Bronchial epithelial cell (primary cell): Measurements from ENCODE around the gene PHAF1. TPM values are rescaled to one million over a fixed set of nuclear protein-coding genes. Genes with fewer than 3 reads are reported as not detected.

Experiments
- DNase-seq: peaks from one replicate; pipeline ENCODE4 v3.0.0-alpha.2; 2010; ENCODE audit warnings: low read depth
- FAIRE-seq: peaks from 2 replicates; lab custom pipeline; 2011; peaks lifted over from hg19 to GRCh38; lab: Jason Lieb, UNC
- H3K27me3 ChIP-seq: 2 replicates; pipeline ENCODE4 v1.5.1; 2011; ENCODE audit warnings: low read length; ENCODE audit not compliant: control insufficient read depth, insufficient read depth
- H3K36me3 ChIP-seq: 2 replicates; pipeline ENCODE4 v1.5.1; 2011; ENCODE audit warnings: low read length; ENCODE audit not compliant: control insufficient read depth, insufficient read depth
- H3K4me3 ChIP-seq: 2 replicates; pipeline ENCODE4 v1.5.1; 2011; ENCODE audit warnings: mild to moderate bottlenecking, low read depth, low read length, control low read depth
- total RNA-seq: library from RNA; depleted of rRNA; stranded (reverse); fragments of >200 nt; gene quantifications from 2 replicates; pipeline ENCODE4 v1.2.1, GENCODE V29; 2014
- TF ChIP-seq, protein P1 (sequence below): IDR thresholded peaks from 2 replicates; pipeline ENCODE4 v1.5.1; 2011; ENCODE audit warnings: mild to moderate bottlenecking, moderate library complexity, low read length, control low read depth, inconsistent platforms; ENCODE audit not compliant: insufficient read depth, severe bottlenecking

PHAF1 gene
- total RNA-seq, 1 donor from 2014 or later: 7.6 TPM

GRCh38 chr16:67154578-67155294 lies 45.0 kb downstream of the PHAF1 start:
- no peak for DNase-seq
- no peaks in the 10 kb centered on the region for H3K36me3 ChIP-seq
- FAIRE-seq: no peak
- no peaks in the 10 kb centered on the region for H3K27me3 ChIP-seq
- TF ChIP-seq, protein P1, sequence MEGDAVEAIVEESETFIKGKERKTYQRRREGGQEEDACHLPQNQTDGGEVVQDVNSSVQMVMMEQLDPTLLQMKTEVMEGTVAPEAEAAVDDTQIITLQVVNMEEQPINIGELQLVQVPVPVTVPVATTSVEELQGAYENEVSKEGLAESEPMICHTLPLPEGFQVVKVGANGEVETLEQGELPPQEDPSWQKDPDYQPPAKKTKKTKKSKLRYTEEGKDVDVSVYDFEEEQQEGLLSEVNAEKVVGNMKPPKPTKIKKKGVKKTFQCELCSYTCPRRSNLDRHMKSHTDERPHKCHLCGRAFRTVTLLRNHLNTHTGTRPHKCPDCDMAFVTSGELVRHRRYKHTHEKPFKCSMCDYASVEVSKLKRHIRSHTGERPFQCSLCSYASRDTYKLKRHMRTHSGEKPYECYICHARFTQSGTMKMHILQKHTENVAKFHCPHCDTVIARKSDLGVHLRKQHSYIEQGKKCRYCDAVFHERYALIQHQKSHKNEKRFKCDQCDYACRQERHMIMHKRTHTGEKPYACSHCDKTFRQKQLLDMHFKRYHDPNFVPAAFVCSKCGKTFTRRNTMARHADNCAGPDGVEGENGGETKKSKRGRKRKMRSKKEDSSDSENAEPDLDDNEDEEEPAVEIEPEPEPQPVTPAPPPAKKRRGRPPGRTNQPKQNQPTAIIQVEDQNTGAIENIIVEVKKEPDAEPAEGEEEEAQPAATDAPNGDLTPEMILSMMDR: no peak
- H3K4me3 ChIP-seq: no peak overlapping the region

DNA sequence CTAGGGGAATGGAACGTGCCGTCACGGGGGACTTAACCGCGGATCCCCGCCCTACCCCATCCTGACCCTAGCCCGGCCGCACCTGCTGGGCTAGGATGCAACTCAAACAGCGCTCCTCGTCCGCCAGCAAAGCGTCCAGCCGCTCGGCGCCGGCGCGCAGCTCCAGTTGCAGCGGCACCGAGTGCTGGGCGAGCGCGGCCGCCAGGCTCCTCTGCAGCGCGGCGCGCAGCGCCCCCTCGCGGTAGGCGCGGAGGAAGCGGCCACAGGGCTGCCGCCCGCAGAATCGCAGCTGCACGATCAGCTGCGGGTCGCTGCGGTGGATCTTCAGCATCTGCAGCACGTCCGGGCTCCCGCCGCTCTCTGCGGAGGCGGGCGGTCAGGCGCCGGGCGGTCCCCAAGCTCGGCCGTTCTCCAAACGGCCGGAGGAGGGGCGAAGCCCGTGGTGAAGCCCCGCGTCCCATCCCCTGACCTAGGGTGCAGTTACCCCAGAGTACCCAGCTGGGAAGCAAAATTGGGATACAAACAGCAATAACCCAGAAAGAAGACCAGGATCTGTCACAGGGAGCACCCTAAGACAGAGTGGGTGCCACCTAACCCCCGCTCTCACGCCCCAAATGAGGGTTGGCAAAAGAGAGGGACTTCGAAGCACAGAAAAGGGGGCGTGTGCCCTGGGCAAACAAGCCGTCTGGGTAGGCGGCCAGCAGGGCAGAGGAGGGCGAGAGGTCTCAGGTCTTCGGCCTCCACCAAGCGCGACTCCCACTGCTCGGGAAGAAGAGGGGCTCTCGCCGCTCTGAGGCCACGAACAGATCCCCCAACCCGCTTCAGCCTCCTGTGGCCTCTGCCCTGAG lies 45.8 kb downstream of the PHAF1 start:
- FAIRE-seq (no peak), DNase-seq (peak; percentile 46)
- Histone ChIP-seq H3K36me3 (no peaks in the 10 kb centered on the region), H3K27me3 (no peaks in the 10 kb centered on the region), H3K4me3 (no peak overlapping the region)
- TF ChIP-seq, protein P1: peak; percentile 94

GRCh38 chr16:67156143-67156844 lies 46.6 kb downstream of the PHAF1 start:
- H3K4me3 ChIP-seq: no peak overlapping the region
- H3K36me3 ChIP-seq: no peaks in the 10 kb centered on the region
- TF ChIP-seq, protein P1: no peak
- DNase-seq (no peak), FAIRE-seq (no peak)
- H3K27me3 ChIP-seq: no peaks in the 10 kb centered on the region

DNA sequence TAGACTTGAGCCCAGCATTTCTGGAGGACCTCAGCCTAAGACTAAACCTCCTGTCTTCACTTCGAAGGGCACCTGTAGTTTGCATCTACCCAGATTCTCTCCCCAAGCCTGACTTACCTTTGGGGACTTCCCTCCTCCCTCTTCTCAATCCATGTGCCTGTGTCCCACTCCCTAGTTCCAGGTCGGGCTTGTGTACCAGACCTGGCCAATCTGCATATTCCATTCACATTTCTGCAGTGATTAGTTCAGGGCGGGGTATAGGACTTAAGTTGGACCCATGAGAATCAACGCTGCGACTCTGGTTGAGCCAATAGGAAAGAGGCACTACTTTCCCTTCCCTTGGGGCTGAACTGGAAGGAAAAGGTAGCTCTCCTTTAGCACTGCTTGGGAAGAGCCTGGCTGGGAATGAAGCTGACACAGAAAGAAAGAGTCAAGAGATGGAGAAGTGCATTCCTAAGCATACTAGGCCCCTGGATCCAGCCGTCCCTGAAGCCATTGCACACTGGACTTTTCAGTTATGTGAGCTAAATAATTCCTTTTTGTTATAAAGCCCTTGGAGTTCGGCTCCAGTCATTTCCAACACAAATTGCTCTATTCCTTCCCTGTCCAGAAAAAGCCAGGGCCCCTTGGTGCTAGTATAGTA lies 47.5 kb downstream of the PHAF1 start:
- Histone ChIP-seq H3K27me3 (no peaks in the 10 kb centered on the region), H3K36me3 (peaks cover 2% of the 10 kb centered on the region), H3K4me3 (no peak overlapping the region)
- DNase-seq (no peak), FAIRE-seq (no peak)
- TF ChIP-seq, protein P1: no peak

- DNase-seq (peak; percentile 59), FAIRE-seq (no peak)
- Histone ChIP-seq H3K27me3 (no peaks in the 10 kb centered on the region), H3K4me3 (no peak overlapping the region), H3K36me3 (peaks cover 2% of the 10 kb centered on the region)
- TF ChIP-seq, protein P1: no peak
Observed at GRCh38 chr16:67157892-67158635, 48.3 kb downstream of the PHAF1 start.
